Keratinocyte (primary cell): ENCODE results near the gene RNASEH2B. TPM values are rescaled to one million over a fixed set of nuclear protein-coding genes. Genes with fewer than 3 reads are reported as not detected.

ENCODE experiments used
- DNase-seq: peaks from one replicate; pipeline ENCODE4 v3.0.0-alpha.2; 2011; ENCODE audit warnings: low read depth, missing footprints, low spot score
- FAIRE-seq: peaks from 2 replicates; lab custom pipeline; 2011; peaks lifted over from hg19 to GRCh38; lab: Jason Lieb, UNC
- H2AFZ ChIP-seq: 2 replicates; pipeline ENCODE4 v1.6.0; 2012; ENCODE audit warnings: low read length, control low read depth, inconsistent platforms; ENCODE audit not compliant: control insufficient read depth
- H3K27ac ChIP-seq: 2 replicates; pipeline ENCODE4 v1.5.1; 2011; ENCODE audit warnings: low read length; ENCODE audit not compliant: control insufficient read depth, insufficient read depth
- H3K27me3 ChIP-seq: 3 replicates; pipeline ENCODE4 v1.6.0; 2011; ENCODE audit warnings: low read length; ENCODE audit not compliant: control insufficient read depth, insufficient read depth; ENCODE audit errors: extremely low read depth
- H3K36me3 ChIP-seq, 2 experiments: 2 replicates in 1 of 2; 3 replicates in 1 of 2; pipeline ENCODE4 v1.5.1; 2011; ENCODE audit warnings: low read length in 2 of 2, mild to moderate bottlenecking in 1 of 2; ENCODE audit not compliant: control insufficient read depth in 2 of 2, insufficient read depth in 2 of 2; ENCODE audit errors: extremely low read depth in 1 of 2
- H3K4me1 ChIP-seq: 3 replicates; pipeline ENCODE4 v1.5.1; 2011; ENCODE audit warnings: low read length; ENCODE audit not compliant: control insufficient read depth, insufficient read depth; ENCODE audit errors: extremely low read depth
- H3K4me2 ChIP-seq: 3 replicates; pipeline ENCODE4 v1.6.0; 2011; ENCODE audit warnings: low read depth, low read length; ENCODE audit not compliant: control insufficient read depth, insufficient read depth; ENCODE audit errors: extremely low read depth
- H3K4me3 ChIP-seq, 3 experiments: fragments of 200-600 bp in 1 of 3; sonication (generic) in 1 of 3; 2 replicates in 2 of 3; 3 replicates in 1 of 3; pipeline ENCODE4 v1.5.1; 2011 to 2016; ENCODE audit warnings: low read length in 3 of 3, mild to moderate bottlenecking in 3 of 3, control low read depth in 2 of 3, inconsistent platforms in 1 of 3, low read depth in 1 of 3, mixed read lengths in 1 of 3, mixed run types in 1 of 3, moderate library complexity in 1 of 3; ENCODE audit not compliant: control insufficient read depth in 2 of 3, insufficient read depth in 2 of 3; ENCODE audit errors: extremely low read depth in 1 of 3
- H3K79me2 ChIP-seq: 2 replicates; pipeline ENCODE4 v1.6.0; 2012; ENCODE audit warnings: low read length; ENCODE audit not compliant: control insufficient read depth, insufficient read depth
- H3K9ac ChIP-seq: 3 replicates; pipeline ENCODE4 v1.6.0; 2011; ENCODE audit warnings: low read length; ENCODE audit not compliant: control insufficient read depth, insufficient read depth; ENCODE audit errors: extremely low read depth
- H3K9me1 ChIP-seq: 3 replicates; pipeline ENCODE4 v1.6.0; 2011; ENCODE audit warnings: low read length; ENCODE audit not compliant: control insufficient read depth, insufficient read depth; ENCODE audit errors: extremely low read depth
- H3K9me3 ChIP-seq: 2 replicates; pipeline ENCODE4 v1.5.1; 2012; ENCODE audit warnings: low read depth, low read length; ENCODE audit not compliant: control insufficient read depth
- H4K20me1 ChIP-seq: 3 replicates; pipeline ENCODE4 v1.6.0; 2011; ENCODE audit warnings: low read length; ENCODE audit not compliant: control insufficient read depth, insufficient read depth; ENCODE audit errors: extremely low read depth
- EZH2 ChIP-seq: IDR thresholded peaks from one replicate; pipeline ENCODE4 v1.6.1; 2012; ENCODE audit warnings: inconsistent platforms, mild to moderate bottlenecking, low read length, moderate library complexity
- dilution Hi-C: fragments of 300-500 bp; cut with MboI; formaldehyde crosslinking; loops from one replicate; pipeline ENCODE4 v1.7.0; 2020; ENCODE audit warnings: low sequenced_read_pairs; ENCODE audit not compliant: extremely low pct_ligation_motif_present
- polyA plus RNA-seq, 5 experiments: library from polyadenylated mRNA; depleted of rRNA in 3 of 5; stranded (reverse) in 3 of 5; stranded (forward) in 1 of 5; unstranded in 1 of 5; fragments of >200 nt; gene quantifications; 1 replicate in 1 of 5; 2 replicates in 3 of 5; 3 replicates in 1 of 5; pipeline versions ENCODE4 v1.2.1 to v1.2.3, GENCODE V29; 2011 to 2012; ENCODE audit warnings: missing spikeins in 2 of 5, low read depth in 1 of 5, low replicate concordance in 1 of 5
- TF ChIP-seq, protein P1 (sequence below), 3 experiments: IDR thresholded peaks in 1 of 3; conservative IDR thresholded peaks in 1 of 3; optimal IDR thresholded peaks in 1 of 3; 2 replicates in 2 of 3; 3 replicates in 1 of 3; pipeline versions ENCODE3 to v1.5.1; 2011; ENCODE audit warnings: low read length in 3 of 3, mild to moderate bottlenecking in 3 of 3, moderate library complexity in 2 of 3, control low read depth in 1 of 3, inconsistent platforms in 1 of 3; ENCODE audit not compliant: insufficient read depth in 2 of 3; ENCODE audit errors: extremely low read depth in 1 of 3

Gene RNASEH2B
- polyA plus RNA-seq, 1 donor (not counting 4 experiments of a cell fraction or from before 2014, with no cell fraction given): 26.1 TPM

DNA sequence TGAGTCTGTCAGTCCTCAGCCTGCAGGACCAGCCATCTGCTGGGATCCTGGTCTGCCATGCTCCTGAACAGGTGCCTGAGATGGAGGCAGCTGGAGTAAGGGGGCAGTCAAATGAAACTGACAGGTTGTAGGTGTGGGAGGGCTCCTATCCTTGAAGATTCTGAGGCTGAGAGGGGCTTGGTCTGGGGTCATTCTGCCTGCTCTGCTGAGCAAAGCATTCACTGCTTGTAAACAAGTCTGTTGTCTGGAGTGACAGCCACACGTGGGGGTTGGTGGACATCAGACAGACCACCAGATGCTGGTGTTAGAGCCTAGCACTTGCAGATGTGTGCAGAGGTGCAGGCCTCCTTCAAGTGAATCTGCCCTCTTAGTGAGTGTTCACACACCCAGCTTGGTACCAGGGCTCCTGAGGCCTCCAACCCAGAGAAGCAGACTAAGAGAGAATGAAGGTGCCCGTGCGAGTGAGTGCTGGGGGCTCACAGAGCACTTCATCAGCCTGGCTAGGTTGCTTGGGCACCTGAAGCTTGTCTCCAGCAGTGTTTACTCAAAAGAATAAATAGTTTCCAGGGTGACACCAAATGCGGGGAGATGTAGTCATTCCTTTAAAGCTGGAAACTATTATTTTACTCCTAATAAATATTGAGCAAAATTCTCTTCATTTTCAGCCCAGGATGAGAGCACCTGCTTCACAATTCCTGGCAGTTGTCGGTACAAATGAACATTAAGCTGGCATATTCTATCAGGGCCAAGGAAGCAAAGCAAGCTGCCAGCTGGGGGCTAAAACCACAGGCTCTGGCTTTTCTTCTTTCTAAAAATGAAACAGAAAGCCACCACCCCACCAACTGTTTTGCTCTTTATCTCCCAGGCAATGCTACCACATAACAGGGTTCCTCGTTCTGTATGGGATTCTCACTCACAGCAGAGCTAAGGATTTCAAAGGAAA, 82.3 kb downstream of the RNASEH2B start:
- no peak for DNase-seq
- no peaks in the 10 kb centered on the region for H3K9me1 ChIP-seq
- FAIRE-seq: no peak
- H3K36me3 ChIP-seq: no peaks in the 10 kb centered on the region
- dilution Hi-C loops: no loop called here
- no peaks in the 10 kb centered on the region for H4K20me1 ChIP-seq
- H3K4me3 ChIP-seq: no peak overlapping the region
- H3K27me3 ChIP-seq: peaks cover 4% of the 10 kb centered on the region
- no peak overlapping the region for H3K4me2 ChIP-seq
- H3K4me1 ChIP-seq: no peaks in the 10 kb centered on the region
- no peaks in the 10 kb centered on the region for H3K9me3 ChIP-seq
- no peaks in the 10 kb centered on the region for H3K79me2 ChIP-seq
- no peak overlapping the region for H2AFZ ChIP-seq
- TF ChIP-seq EZH2: no peak
- TF ChIP-seq, protein P1, sequence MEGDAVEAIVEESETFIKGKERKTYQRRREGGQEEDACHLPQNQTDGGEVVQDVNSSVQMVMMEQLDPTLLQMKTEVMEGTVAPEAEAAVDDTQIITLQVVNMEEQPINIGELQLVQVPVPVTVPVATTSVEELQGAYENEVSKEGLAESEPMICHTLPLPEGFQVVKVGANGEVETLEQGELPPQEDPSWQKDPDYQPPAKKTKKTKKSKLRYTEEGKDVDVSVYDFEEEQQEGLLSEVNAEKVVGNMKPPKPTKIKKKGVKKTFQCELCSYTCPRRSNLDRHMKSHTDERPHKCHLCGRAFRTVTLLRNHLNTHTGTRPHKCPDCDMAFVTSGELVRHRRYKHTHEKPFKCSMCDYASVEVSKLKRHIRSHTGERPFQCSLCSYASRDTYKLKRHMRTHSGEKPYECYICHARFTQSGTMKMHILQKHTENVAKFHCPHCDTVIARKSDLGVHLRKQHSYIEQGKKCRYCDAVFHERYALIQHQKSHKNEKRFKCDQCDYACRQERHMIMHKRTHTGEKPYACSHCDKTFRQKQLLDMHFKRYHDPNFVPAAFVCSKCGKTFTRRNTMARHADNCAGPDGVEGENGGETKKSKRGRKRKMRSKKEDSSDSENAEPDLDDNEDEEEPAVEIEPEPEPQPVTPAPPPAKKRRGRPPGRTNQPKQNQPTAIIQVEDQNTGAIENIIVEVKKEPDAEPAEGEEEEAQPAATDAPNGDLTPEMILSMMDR (optimal IDR thresholded peaks at IDR 0.05 in 1 of 3, IDR thresholded peaks at IDR 0.05 in 1 of 3, conservative IDR thresholded peaks at IDR 0.05 in 1 of 3; ENCODE audit: extremely low read depth in 1 of 3, insufficient read depth in 2 of 3, low read length in 3 of 3): no peak
- no peak overlapping the region for H3K9ac ChIP-seq
- H3K27ac ChIP-seq: no peak overlapping the region

DNA sequence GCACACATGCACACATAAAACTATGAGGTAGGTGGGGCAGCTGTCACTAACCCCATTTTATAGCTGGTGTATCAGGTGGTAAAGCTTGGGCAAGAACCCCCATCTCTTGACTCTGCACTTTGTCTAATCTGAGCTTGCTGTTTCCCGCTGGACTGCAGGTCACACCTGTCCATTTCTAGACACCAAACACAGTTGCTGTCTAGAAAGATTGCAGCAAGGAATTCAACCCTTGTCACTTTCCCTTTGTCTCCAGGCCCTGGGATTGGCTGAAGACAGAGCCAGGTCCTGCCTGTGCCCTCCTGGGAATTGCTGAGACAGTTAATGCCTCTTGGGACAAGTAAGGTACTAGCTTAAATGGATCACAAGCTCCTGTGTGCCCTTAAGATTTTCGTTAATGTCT, 83.8 kb downstream of the RNASEH2B start:
- no peaks in the 10 kb centered on the region for H4K20me1 ChIP-seq
- H3K4me1 ChIP-seq: peaks cover 5% of the 10 kb centered on the region
- dilution Hi-C loops: no loop called here
- no peak overlapping the region for H2AFZ ChIP-seq
- H3K4me2 ChIP-seq: no peak overlapping the region
- no peaks in the 10 kb centered on the region for H3K9me1 ChIP-seq
- no peak for TF ChIP-seq EZH2
- TF ChIP-seq, protein P1 (optimal IDR thresholded peaks at IDR 0.05 in 1 of 3, IDR thresholded peaks at IDR 0.05 in 1 of 3, conservative IDR thresholded peaks at IDR 0.05 in 1 of 3; ENCODE audit: extremely low read depth in 1 of 3, insufficient read depth in 2 of 3, low read length in 3 of 3): no peak
- no peak overlapping the region for H3K27ac ChIP-seq
- H3K9ac ChIP-seq: no peak overlapping the region
- no peak for DNase-seq
- no peak for FAIRE-seq
- H3K9me3 ChIP-seq: no peaks in the 10 kb centered on the region
- H3K36me3 ChIP-seq: no peaks in the 10 kb centered on the region
- peaks cover 4% of the 10 kb centered on the region for H3K27me3 ChIP-seq
- H3K4me3 ChIP-seq: no peak overlapping the region
- no peaks in the 10 kb centered on the region for H3K79me2 ChIP-seq
